Esophagus squamous epithelium (tissue), 5 donors: Measurements from ENCODE around the gene GPRC5A. TPM values are rescaled to one million over a fixed set of nuclear protein-coding genes. Genes with fewer than 3 reads are reported as not detected.
"Not testable (repeated sequence)": the region's sequence is repeated elsewhere in the genome, so short reads cannot be mapped to it uniquely, and the experiment has no call there.

ENCODE experiments used
- DNase-seq: peaks from one replicate; lab custom pipeline; 2025; lab: John Stamatoyannopoulos, UW
- H3K27ac ChIP-seq, 4 donors: fragments of 200-600 bp; sonication (generic); one replicate each; pipeline ENCODE4 v1.5.1; 2016 to 2019; ENCODE audit warnings: mild to moderate bottlenecking in 1 of 4
- H3K27me3 ChIP-seq, 4 donors: fragments of 200-600 bp; sonication (generic); 1 replicate in 3 of 4; 2 replicates in 1 of 4; pipeline versions ENCODE4 v1.5.1 to v1.6.0; 2017 to 2021; ENCODE audit warnings: antibody characterized with exemption in 1 of 4
- H3K36me3 ChIP-seq, 3 donors: fragments of 200-600 bp; sonication (generic); one replicate each; pipeline ENCODE4 v1.5.1; 2016 to 2019
- H3K4me1 ChIP-seq, 3 donors: fragments of 200-600 bp; sonication (generic); one replicate each; pipeline ENCODE4 v1.5.1; 2017 to 2019
- H3K4me3 ChIP-seq, 4 donors: fragments of 200-600 bp; sonication (generic); 1 replicate in 3 of 4; 2 replicates in 1 of 4; pipeline ENCODE4 v1.5.1; 2016 to 2019; ENCODE audit warnings: mild to moderate bottlenecking in 2 of 4, moderate library complexity in 1 of 4
- H3K9me3 ChIP-seq, 3 donors: fragments of 200-600 bp; sonication (generic); one replicate each; pipeline ENCODE4 v1.5.1; 2016 to 2019
- CTCF ChIP-seq, 6 experiments: fragments of 450-650 bp in 4 of 6; fragments of 200-600 bp in 2 of 6; sonication (generic) in 2 of 6; IDR thresholded peaks; one replicate each; pipeline ENCODE4 v1.5.1; 2016 to 2019; ENCODE audit warnings: antibody characterized with exemption in 6 of 6, mild to moderate bottlenecking in 4 of 6, moderate library complexity in 4 of 6
- POLR2A ChIP-seq, 4 donors: fragments of 450-650 bp; IDR thresholded peaks; one replicate each; pipeline ENCODE4 v1.6.1; 2017; ENCODE audit warnings: antibody characterized with exemption in 4 of 4, mild to moderate bottlenecking in 4 of 4, moderate library complexity in 3 of 4
- WGBS, 2 donors: methylation state at CpG; one replicate each; pipeline ENCODE4 v1.1.5; 2018; 5-methylcytosine and 5-hydroxymethylcytosine counted together
- intact Hi-C: fragments of 100-400 bp; cut with DNase I; formaldehyde crosslinking; loops from one replicate; pipeline ENCODE4 v1.15.0; 2022
- total RNA-seq, 4 donors: library from RNA; depleted of rRNA; stranded (reverse); fragments of >200 nt; gene quantifications; one replicate each; pipeline ENCODE4 v1.1.0, GENCODE V29; 2016
- donor health status: DM: yes; HTN: yes; CAD: no.

The GPRC5A gene
- total RNA-seq, result 10 to 100 TPM in 1 of 4 donors, 1 to 10 TPM in 3; 3.9 to 18.5 (median 8.5) TPM

- intact Hi-C loops, result no loop called here
- Histone ChIP-seq H3K4me3 (peak within 1 kb of the TSS; percentile 41 to 68 (median 58)), H3K27ac (peak within 1 kb of the TSS; percentile 72 to 90 (median 80)), H3K27me3 (peaks cover 0 to 43% (median 0%) of the 10 kb centered on the region in 4 donors), H3K36me3 (no peaks in the 10 kb centered on the region), H3K4me1 (peaks cover 0 to 35% (median 19%) of the 10 kb centered on the region in 3 donors), H3K9me3 (no peaks in the 10 kb centered on the region)
- TF ChIP-seq CTCF (IDR thresholded peaks at IDR 0.05), result no peak
- TF ChIP-seq POLR2A (IDR thresholded peaks at IDR 0.05), result peak in 2 of 4 donors; percentile 24 to 47
- 5 to 16% methylated on average over 4 to 27 of the region's 50 CpGs for WGBS, 2 donors
- no peak for DNase-seq
Measured at GRCh38 chr12:12891080-12891880, at the start of gene GPRC5A. TSS of gene GPRC5A (plus strand) at chr12:12891562. CDS start at chr12:12908250, 16,688 bp downstream.

- TF ChIP-seq POLR2A (IDR thresholded peaks at IDR 0.05) (no peak), CTCF (IDR thresholded peaks at IDR 0.05) (no peak)
- Histone ChIP-seq H3K36me3 (no peaks in the 10 kb centered on the region), H3K4me3 (no peak overlapping the region), H3K27ac (no peak overlapping the region), H3K27me3 (no peaks in the 10 kb centered on the region), H3K4me1 (no peaks in the 10 kb centered on the region), H3K9me3 (no peaks in the 10 kb centered on the region)
- 77 to 85% methylated on average over 4 of the region's 4 CpGs for WGBS, 2 donors
- no peak for DNase-seq
- intact Hi-C loops, result no loop called here
Measured at GRCh38 chr12:12845794-12846243, 45.5 kb upstream of the GPRC5A start.

GRCh38 chr12:12846780-12847179, 44.6 kb upstream of the GPRC5A start:
- H3K4me1 ChIP-seq, H3K9me3 ChIP-seq, H3K4me3 ChIP-seq, H3K27ac ChIP-seq, H3K27me3 ChIP-seq, H3K36me3 ChIP-seq, intact Hi-C loops, DNase-seq: not testable (repeated sequence)
- 84 to 91% methylated on average over 3 of the region's 3 CpGs for WGBS, 2 donors

- TF ChIP-seq CTCF (IDR thresholded peaks at IDR 0.05) (no peak), POLR2A (IDR thresholded peaks at IDR 0.05) (no peak)
- Histone ChIP-seq H3K9me3 (no peaks in the 10 kb centered on the region), H3K4me3 (no peak overlapping the region), H3K27ac (no peak overlapping the region), H3K27me3 (no peaks in the 10 kb centered on the region), H3K36me3 (no peaks in the 10 kb centered on the region), H3K4me1 (no peaks in the 10 kb centered on the region)
- intact Hi-C loops, result no loop called here
- DNase-seq, result no peak
- WGBS, 2 donors, result 60 to 61% methylated on average over 3 of the region's 3 CpGs
Measured at GRCh38 chr12:12853435-12853834, 37.9 kb upstream of the GPRC5A start.

GRCh38 chr12:12859690-12860089, 31.7 kb upstream of the GPRC5A start:
- H3K4me3 ChIP-seq, result no peak overlapping the region
- H3K9me3 ChIP-seq, result no peaks in the 10 kb centered on the region
- intact Hi-C loops, result no loop called here
- no peaks in the 10 kb centered on the region for H3K4me1 ChIP-seq
- TF ChIP-seq CTCF (IDR thresholded peaks at IDR 0.05) (no peak), POLR2A (IDR thresholded peaks at IDR 0.05) (no peak)
- no peaks in the 10 kb centered on the region for H3K27me3 ChIP-seq
- no peaks in the 10 kb centered on the region for H3K36me3 ChIP-seq
- no peak overlapping the region for H3K27ac ChIP-seq
- no peak for DNase-seq
- WGBS, 2 donors, result 57 to 88% methylated on average over 1 of the region's 1 CpG
